ENCODE data around the gene GATC.
"Not testable (repeated sequence)": the region's sequence is repeated elsewhere in the genome, so short reads cannot be mapped to it uniquely, and the experiment has no call there.

Gene GATC

DNA sequence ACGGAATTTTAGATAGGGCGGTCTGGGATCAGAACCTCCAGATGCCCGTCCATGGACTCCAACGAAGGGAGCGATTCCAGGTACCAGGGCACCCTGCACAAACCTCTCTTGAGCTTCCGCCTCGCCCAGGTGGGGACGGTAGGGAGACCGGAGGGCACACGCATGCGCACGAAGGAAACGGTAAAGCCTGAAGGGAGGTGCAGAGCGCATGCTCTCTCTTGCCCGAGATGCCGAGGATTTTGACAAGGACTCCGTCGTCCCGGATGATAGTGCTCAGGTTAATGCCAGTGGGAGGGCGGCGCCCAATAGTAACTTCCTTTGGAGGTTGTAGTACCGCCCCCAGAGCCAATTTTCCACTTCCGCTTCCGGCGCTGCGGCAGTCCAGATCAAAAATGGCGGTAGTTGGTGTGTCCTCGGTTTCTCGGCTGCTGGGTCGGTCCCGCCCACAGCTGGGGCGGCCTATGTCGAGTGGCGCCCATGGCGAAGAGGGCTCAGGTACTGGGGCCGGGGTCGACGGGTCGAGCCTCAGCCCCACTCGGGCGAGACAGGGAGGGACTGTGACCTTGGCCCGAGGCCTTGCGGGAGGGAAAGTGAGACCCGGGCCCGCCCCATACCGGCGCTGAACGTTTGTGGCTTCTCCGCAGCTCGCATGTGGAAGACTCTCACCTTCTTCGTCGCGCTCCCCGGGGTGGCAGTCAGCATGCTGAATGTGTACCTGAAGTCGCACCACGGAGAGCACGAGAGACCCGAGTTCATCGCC lies 8.3 kb upstream of the GATC start, which contains the start of gene COX6A1:
Gene COX6A1, plus strand, starts transcription at position 379 of the 760 bp plus-strand sequence. Its CDS starts 14 bp downstream, at position 393.
- DNase-seq (ENCODE audit: low spot score) = peak; percentile 100

DNA sequence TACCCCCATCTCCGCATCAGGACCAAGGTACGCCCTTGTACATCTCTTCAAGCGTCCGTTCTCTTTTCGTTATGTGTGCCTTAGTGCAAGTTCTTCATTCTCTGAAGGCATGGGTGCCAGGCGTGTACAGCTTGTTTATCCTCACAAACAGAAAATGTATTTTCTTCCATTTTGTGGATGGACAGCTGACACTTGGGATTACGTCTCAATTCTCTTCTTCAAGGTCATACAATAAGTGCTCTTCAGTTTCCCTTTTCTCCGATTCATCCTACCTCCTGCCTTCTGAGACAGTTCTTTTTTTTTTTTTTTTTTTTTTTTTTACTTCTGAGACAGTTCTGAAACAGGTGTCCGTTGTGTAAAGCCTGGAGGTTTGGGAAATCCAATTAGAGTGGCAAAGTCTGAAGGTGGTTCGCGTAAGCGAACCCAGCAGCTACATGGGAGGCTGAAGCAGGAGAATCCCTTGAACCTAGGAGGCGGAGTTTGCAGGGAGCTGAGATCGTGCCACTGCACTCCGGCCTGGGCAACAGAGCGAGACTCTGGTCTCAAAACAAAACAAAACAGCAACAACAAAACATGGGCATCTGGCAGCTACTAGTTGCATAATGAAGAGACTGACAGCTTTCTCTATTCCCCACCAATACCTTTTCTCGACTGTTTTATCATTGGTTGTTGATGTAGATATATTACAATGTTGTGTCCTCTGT lies 7.6 kb upstream of the GATC start:
- peak; percentile 58 for DNase-seq (ENCODE audit: low spot score)

DNA sequence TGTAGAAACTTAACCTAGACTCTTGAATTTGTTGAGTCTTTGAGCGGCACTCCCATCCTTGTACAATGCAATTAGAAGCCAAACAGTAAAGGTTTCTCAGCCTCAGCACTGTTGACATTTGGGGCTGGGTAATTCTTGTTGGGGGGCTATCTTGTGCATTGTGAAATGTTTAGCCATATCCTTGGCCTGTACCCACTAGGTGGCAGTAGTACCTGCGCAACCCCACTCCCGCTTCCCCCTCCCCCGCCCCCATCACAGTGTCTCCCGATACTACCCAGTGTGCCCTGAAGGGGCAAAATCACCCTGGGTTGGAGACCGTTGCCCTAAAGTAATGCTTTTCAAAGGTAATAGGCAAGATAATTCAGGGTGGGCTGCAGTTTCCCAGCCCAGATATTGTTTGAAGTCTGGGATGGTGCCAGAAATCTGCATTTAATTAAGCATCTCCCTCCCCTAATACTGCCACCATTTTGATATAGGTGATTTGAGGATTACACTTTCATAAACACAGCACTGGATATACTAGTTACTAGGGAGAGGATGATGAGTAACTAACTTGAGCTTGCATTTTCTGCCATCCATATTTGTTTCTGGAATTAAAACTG lies 6.5 kb upstream of the GATC start:
- peak; percentile 90 for DNase-seq (ENCODE audit: low spot score)

DNA sequence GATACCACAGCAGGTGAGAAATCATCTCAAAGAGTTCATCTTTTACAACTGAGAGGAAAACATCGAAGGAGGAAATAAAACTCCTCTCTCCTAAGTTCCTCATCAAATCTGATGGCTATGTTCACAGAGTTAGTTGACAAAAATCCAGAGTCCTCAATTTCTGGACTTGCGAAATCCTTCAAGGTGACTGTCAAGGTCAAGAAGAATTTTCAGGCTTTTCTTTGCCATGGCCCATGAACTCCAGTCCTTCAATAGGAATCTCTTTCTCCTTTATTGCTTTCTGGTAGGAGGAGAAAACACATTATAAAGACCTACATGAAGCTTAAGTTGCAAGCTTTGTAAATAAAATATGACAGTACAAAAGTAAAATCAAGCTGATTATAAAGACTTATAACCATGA lies 1.6 kb upstream of the GATC start:
- DNase-seq (ENCODE audit: low spot score) = no peak

DNA sequence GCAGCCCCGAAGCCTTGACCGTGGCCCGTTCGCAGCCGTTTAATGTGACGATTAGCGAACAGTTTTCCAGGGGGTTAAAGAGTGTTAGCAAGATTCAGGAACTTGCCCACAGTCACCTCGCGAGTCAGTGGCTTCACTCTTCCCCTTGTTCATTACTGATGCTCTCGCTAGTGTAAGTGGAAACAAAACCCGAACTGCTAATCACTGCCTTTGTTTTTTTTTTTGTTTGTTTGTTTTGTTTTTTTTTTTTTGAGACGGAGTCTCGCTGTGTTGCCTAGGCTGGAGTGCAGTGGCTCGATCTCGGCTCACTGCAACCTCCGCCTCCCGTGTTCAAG lies 567 bp downstream of the GATC start:
- DNase-seq (ENCODE audit: low spot score) = not testable (repeated sequence)

DNA sequence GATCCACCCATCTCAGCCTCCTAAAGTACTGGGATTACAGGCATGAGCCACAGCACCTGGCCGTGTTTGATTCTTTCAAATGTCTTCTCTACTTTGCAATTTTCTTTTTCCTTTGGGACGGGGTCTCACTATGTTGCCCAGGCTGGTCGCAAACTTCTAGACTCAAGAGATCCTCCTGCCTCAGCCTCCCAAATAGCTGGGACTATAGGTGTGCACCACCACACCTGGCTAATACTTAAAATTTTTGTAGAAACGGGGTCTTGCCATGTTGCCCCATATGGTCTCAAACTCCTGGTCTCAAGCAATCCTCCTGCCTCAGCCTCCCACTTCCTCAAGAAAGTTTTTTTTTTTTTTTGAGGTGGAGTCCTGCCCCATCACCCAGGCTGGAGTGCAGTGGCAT lies 1.7 kb downstream of the GATC start:
- DNase-seq (ENCODE audit: low spot score) = no peak

DNA sequence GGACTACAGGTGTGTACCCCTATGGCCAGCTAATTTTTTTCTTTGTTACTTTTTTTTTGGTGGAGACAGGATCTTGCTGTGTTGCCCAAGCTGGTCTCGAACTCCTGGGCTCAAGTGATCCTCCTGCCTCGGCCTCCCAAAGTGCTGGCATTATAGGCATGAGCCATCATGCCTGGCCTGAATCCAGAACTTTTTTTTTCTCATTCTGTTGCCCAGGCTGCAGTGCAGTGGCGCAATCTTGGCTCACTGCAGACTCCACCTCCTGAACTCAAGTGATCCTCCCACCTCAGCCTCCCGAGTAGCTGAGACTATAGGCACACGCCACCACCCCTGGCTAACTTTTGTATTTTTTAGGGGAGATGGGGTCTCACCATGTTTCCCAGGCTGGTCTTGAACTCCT lies 6.3 kb downstream of the GATC start:
- not testable (repeated sequence) for DNase-seq (ENCODE audit: low spot score)

DNA sequence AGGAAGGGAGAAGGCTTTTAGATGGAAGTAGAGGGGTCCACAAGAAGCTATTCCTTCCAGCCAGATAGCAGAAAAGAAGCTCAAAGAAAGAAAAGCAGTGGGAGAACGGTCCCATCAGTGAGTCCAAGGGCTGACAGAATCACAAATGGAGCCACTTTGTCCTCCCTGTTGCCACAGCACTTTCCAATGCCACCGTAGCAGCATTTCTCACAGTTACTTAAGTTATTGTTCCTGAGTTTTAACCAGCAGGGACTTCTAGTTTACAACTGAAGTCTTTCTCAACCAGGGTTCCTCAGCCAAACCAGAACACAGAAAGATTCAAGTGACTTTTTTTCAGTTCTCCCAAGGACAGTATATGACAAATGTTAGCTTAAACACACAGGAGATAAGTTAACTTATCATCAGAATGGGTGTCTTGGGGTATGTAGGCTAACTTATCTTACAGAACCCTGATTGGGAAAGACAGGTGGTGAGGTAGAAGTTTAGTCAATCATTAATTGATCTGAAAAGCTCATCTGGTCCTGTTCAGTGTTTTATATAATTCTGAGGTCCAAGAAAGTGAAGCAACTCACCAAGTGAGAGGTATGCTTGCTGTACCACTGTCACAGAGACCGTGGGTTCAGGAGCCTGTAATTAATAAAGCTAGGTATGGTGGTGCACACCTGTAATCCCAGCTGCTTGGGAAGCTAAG lies 7.0 kb downstream of the GATC start:
- no peak for DNase-seq (ENCODE audit: low spot score)

DNA sequence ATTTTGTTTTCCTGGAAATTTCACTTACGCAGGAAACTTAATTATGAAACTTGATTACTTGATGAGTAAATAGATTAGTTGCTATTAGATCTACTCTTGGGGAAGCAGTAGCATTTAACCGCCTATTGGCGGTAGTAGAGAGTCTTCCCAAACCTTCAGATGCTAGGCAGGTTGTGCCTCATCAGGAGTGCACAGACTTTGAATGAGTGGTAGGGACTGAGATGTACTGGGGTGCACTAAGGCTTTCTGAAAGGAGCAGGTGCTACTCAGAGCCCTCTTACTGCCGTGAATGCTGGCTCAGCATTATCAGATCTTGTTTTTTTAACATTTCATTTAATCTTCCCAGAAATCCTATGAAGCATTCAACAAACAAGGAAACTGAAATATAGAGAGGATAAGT lies 7.7 kb downstream of the GATC start:
- DNase-seq (ENCODE audit: low spot score) = peak; percentile 70

DNA sequence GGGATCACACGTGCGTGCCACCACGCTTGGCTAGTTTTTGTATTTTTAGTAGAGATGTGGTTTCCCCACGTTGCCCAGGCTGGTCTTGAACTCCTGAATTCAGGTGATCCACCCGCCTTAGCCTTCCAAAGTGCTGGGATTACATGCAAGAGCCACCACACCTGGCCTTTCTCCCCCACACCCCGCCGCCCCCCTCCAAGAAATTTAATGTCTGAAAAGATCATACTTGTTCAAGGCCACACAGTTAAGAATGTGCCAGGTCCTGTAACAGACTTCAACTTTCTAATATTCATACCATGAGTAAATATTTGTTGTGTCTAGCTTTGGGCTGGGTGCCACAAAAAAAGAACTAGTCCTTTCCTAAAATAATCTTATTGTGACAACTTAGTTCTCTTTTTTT lies 9.1 kb downstream of the GATC start:
- DNase-seq (ENCODE audit: low spot score) = no peak

DNA sequence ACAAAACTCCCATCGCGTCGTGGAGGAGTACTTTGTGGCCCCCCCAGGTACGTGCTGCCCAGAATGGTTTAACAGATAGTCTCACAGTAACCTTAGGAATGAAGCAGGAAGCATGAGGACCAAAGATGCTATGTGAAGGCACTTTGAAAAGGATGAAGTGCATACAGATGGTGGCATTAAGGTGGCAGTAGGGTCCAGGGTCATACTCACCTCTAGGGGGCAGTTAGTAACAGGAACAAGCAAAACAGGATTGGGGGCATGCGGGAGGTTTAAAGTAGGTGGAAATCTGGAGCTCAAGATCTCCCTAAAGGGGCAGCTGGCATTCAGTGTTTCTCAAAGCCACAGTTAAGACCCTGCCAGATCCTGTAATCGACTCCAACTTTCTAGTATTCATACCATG lies 10.9 kb downstream of the GATC start:
- peak; percentile 61 for DNase-seq (ENCODE audit: low spot score)

DNA sequence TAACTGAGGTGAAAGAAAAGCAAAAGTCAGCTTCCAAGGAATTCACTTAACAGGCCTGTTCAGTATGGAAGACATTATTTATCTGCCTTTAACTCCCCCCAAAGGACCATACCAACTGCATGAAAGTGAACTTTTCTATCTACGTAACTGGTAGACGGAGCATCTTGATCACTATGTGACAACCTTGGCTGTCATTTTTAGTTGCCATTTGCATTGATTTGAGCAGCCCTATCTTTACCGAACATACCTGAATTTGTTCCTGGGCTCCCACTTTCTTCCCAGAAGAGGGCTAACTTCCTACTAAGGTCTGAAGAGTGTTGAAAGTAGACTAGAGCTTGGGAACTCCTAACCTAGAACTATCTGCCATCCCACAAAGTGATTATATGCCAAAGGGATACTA lies 13.9 kb downstream of the GATC start:
- DNase-seq (ENCODE audit: low spot score) = no peak

DNA sequence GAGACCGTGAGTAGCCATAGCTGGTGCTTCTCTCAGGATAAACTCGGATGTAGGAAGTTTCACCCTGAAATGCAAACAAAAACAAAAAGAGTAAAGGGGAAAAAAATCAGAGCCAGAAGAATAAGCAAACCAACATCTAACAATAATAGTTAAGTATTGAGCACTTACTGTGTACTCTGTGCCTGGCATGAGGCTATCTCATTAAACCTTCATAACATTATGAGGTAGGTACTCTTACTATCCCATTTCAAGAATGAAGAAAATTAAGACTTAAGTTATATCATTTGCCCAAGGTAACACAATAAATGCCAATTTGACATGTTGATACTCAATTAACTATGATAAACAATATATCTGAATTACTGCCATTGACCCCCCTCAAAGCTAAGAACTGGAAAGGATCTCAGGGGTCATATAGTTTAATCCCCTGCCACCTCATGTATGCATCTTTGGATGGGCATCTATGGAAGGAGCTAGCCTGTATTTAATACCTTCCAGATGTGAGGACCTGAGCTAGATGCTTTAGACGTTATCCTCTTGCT lies 15.9 kb downstream of the GATC start:
- DNase-seq (ENCODE audit: low spot score) = no peak

DNA sequence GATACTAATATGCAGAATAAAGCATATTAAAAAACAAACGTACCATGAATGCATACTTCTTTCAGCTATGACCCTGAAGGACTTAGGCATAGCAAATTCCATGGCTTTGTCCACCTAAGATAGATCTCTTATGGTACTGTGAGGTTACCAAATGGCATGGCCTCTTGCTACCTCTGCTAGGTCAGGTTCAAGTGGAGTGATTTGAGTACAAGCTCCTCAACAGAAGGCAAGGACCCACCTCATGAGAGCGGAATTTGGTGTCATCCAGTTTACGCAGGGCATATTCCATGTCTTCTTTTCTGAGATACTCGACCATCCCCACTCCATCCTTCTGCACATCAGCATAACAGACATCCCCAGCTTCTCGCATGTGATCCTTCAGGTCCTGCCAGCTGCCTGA lies 17.5 kb downstream of the GATC start:
- DNase-seq (ENCODE audit: low spot score) = no peak

DNA sequence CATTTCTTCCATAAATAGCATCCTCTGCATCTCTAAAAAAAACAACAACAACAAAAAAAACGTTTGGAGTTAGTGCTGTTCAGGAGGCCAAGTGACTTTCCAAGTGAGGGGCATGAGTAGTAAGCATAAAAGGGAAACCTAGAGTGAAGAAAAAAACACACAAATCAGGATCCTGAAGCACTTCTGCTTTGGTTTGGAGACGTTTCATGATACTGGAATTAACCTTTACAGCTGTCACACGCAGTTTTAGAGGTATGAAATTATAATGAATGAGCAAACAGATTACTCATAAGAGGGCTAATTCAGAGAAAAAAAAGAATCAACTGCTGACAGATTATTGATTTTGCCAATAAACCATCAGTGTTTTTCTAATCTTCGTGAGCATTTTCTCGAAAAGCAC lies 19.5 kb downstream of the GATC start:
- DNase-seq (ENCODE audit: low spot score) = no peak

DNA sequence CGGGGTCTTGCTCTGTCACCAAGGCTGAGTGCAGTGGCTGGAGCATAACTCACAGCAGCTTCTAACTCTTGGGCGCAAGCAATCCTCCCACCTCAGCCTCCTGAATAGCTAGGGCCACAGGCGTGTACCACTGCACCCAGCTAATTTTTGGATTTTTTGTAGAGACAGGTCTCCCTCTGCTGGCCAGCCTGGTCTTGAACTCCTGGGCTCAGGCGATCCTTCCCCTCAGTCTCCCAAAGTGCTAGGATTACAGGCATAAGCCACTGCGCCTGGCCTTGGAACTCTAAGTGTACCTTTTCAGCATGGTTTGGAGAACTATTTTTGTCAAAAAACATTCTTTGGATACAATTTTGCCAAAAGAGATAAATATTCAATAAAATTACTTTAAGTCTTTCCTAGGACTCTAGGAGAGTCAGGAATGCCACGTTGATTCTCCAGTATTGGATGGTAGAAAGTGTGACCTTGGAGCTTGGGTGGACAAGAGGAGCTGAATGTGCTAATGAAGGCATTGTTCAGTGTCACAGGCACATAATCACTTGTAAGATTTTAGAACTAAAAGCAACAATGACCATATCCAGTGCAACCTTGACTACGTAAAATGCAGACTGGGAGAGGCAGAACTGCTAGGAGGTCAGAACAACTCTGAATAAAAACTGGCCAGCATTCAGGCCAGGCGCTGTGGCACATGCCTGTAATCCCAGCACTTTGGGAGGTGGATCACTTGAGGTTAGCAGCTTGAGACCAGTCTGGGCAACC lies 20.5 kb downstream of the GATC start:
- DNase-seq (ENCODE audit: low spot score) = peak; percentile 78

DNA sequence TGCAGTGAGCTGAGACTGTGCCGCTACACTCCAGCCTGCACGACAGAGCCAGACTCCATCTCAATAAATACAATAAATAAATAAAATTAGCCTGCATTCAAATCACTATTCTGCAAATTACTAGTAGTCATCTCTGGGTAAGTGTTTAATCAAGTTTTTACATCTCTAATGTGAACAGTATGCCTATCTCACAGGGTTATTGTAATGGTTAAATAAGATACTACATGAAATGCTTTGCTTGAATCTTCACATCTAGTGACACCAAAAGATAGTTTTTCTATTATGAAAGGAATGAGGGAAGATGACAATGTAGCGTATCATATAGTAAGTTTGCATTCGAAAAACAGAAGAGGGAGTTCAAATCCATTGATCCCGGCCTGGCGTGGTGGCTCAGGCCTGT lies 21.2 kb downstream of the GATC start:
- DNase-seq (ENCODE audit: low spot score) = no peak

DNA sequence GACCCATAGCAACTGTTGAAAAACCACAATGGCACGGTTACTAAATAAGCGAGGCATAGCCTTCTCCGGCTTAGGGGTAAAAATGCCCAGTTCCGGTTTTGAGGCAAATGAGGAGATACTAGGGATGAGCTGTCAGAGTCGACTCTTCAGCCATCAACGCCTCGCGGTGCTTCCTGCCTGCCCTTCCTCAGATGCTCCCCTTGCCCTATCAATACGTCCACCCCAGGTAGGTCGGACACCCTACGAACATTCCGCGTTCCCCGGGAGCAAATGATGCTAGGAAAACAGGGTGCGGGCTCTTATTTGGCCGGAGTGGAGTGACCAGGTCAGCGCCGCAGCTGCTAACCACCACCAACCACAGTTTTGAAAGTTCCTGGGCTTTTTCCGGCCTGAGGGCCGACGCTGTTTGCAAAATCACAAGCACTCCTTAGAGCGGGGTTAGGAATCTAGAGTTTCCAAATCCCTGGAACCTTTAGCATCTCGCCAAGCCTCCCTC lies 22.1 kb downstream of the GATC start:
- DNase-seq (ENCODE audit: low spot score) = peak; percentile 61

DNA sequence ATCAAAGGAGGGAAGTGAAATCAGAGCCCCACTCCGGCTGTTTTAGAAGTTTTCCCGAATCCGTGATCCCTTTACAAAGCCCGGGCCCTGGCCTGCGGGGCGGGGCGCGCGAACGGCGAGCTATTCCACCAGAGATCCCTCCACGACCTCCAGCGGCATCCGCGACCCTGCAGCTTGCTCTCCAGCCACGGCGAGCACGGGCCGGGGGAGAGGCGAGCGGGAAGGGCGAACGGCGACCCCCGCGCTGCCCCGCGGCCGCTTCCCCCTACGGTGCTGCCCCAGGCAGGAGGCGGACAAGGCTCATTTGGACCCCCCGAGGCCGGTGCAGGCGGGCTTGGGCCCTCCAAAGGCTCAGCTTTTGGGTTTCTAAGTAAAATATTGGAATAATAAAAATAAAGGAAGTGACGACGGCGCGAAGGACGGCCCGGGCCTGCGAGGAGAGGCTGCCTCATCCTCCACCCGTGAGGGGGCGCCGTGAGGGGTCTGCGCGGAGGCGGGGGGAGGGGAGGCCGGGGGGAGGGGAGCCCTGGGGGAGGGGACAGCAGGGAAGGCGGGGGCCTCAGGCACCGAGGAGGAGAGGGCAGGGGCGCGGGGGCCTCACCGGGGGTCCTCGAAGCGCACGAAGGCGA lies 22.7 kb downstream of the GATC start:
- peak; percentile 56 for DNase-seq (ENCODE audit: low spot score)

DNA sequence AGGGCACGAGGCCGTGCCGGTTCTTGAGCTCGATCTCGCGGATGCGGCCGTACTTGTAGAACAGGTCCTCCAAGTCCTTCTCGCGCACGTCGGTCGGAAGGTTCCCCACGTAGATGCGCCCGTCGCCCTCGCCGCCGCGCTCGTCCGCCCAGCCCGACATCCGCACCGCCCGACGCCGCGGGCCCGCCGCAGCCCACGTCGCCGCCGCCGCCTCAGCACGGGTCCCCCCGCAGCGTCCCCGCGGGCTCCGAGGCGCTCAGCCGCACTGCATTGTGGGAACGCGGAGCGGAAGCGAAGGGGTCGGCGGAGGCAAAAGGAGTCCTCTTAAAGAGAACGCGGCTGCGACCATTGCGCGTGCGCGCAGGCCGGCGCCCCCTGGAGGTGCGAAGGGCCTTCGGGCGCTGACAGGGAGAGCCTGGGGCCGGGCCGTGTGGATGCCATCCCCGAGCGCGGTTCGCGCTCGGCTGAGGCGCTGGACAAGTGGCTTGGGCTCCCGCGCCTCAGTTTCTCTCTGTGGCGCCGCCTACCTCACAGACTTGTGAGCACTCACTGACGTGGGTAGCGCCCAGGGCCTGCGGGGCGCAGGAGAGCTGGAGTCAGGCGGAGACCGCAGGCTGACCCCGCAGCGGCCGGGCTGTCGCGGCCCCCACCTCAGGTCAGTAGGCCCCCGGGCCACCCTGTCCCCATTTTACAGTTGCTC lies 23.4 kb downstream of the GATC start, which contains the start of gene SRSF9:
Gene SRSF9, minus strand, starts transcription at position 299 of the 700 bp plus-strand sequence. Its CDS starts 139 bp downstream, at position 160.
- peak; percentile 97 for DNase-seq (ENCODE audit: low spot score)
